Heart right ventricle (tissue), 16 donors: Measurements from ENCODE around the gene POLE. TPM values are rescaled to one million over a fixed set of nuclear protein-coding genes. Genes with fewer than 3 reads are reported as not detected.

Source experiments
- ATAC-seq, 8 donors: fragments of 200-7000 bp; cut with Tn5 transposase; one replicate each; pipeline ENCODE4 v1.9.1; 2020; ENCODE audit warnings: mild to moderate bottlenecking in 8 of 8, moderate library complexity in 8 of 8, moderate number of reproducible peaks in 1 of 8
- DNase-seq, 2 donors: peaks; one replicate each; pipeline ENCODE4 v3.0.0-alpha.2; 2020
- H3K27ac ChIP-seq, 10 donors: fragments of 200-600 bp; sonication (generic) in 2 of 10; one replicate each; pipeline versions ENCODE4 v1.5.0 to v1.8.0; 2020 to 2022; ENCODE audit warnings: mild to moderate bottlenecking in 3 of 10
- H3K27me3 ChIP-seq, 7 donors: fragments of 200-600 bp; one replicate each; pipeline ENCODE4 v1.8.0; 2021 to 2022; ENCODE audit warnings: mild to moderate bottlenecking in 2 of 7
- H3K36me3 ChIP-seq, 9 donors: fragments of 200-600 bp; sonication (generic) in 1 of 9; one replicate each; pipeline versions ENCODE4 v1.5.0 to v1.8.0; 2020 to 2022; ENCODE audit warnings: mild to moderate bottlenecking in 2 of 9
- H3K4me1 ChIP-seq, 9 donors: fragments of 200-600 bp; sonication (generic) in 1 of 9; one replicate each; pipeline versions ENCODE4 v1.5.0 to v1.8.0; 2020 to 2022; ENCODE audit warnings: mild to moderate bottlenecking in 4 of 9
- H3K4me3 ChIP-seq, 10 donors: fragments of 200-600 bp; sonication (generic) in 2 of 10; one replicate each; pipeline versions ENCODE4 v1.5.0 to v1.8.0; 2020 to 2022; ENCODE audit warnings: mild to moderate bottlenecking in 7 of 10, moderate library complexity in 2 of 10
- H3K9me3 ChIP-seq, 11 donors: fragments of 200-600 bp in 10 of 11; sonication (generic) in 2 of 11; one replicate each; pipeline versions ENCODE4 v1.5.0 to v1.8.0; 2013 to 2022; ENCODE audit warnings: mild to moderate bottlenecking in 2 of 11, control low read depth in 1 of 11, moderate library complexity in 1 of 11
- CTCF ChIP-seq, 9 donors: fragments of 200-600 bp; sonication (generic) in 2 of 9; IDR thresholded peaks; one replicate each; pipeline versions ENCODE4 v1.5.0 to v1.8.0; 2021 to 2022; ENCODE audit warnings: antibody characterized with exemption in 9 of 9, mild to moderate bottlenecking in 5 of 9, moderate library complexity in 1 of 9
- WGBS, 2 donors: extraction: QIAGEN DNeasy Blood & Tissue Kit; methylation state at CpG; one replicate each; pipeline ENCODE4 v1.1.7; 2013; ENCODE audit warnings: inconsistent platforms in 1 of 2; 5-methylcytosine and 5-hydroxymethylcytosine counted together
- intact Hi-C, 10 donors: fragments of 100-400 bp; cut with DNase I; formaldehyde crosslinking; loops; one replicate each; pipeline versions ENCODE4 v1.11.1 to v1.14.2; 2022
- polyA plus RNA-seq, 2 donors: library from polyadenylated mRNA; stranded (reverse); fragments of 200-250 nt; gene quantifications; one replicate each; pipeline ENCODE4 v1.2.3, GENCODE V29; 2013
- total RNA-seq, 10 donors: library from RNA; stranded (reverse); fragmentation: NEBNext Ultra II Directional in 3 of 10; extraction: Animal tissue kit (Norgen Biotek cat#: 25700) in 3 of 10; gene quantifications; one replicate each; pipeline versions ENCODE4 v1.2.1 to v1.2.4, GENCODE V29; 2021 to 2023
- donor health status: Arrhythmogenic right ventricular cardiomyopathy.
- donor health status: ischemic (EF 13 %, LVEDD 7.1; RV severe dilation, severe dysfunction).
- donor health status: healthy with polysubstance abuse.
- donor health status: DM: no; HTN: yes; CAD: no.
- donor health status: DM: no; HTN: no; CAD: no.
- donor health status: ischemic (EF 25% LVEDD 6.9; RV normal size, moderate dysfunction).
- donor health status: ischemic (EF 25% LVEDD 5.7; RV mildly dilated, moderate dysfunction).
- donor health status: healthy.
- donor health status: DM: yes; HTN: yes; CAD: no.
- donor health status: Ischemic cardiomyopathy.
- donor health status: ischemic (EF 35%, LVEDD 5.7; RV mildly dilated, moderate dysfunction).
- donor health status: nonischemic (EF 11% LVEDD 7.7; RV severe dilation, severe dysfunction).
- donor health status: DM: yes; HTN: yes; CAD: no.
- donor health status: PGD.
- donor health status: ischemic (EF 29% LVEDD 5.4; RV normal size, mild dysfunction).
- donor health status: nonischemic (EF 23%, LVEDD 6.1; RV moderate dilation, normal function).

The POLE gene
- total and polyA plus RNA-seq, 12 donors, result 6.8 to 25.8 (median 9.9) TPM

GRCh38 chr12:132597333-132598316 lies 89.5 kb downstream of the POLE start:
- Histone ChIP-seq H3K4me1 (peaks cover under 1 to 46% (median 13%) of the 10 kb centered on the region in 9 donors), H3K36me3 (no peaks in the 10 kb centered on the region), H3K4me3 (peak overlapping the region in 9 of 10 donors; percentile 19 to 56 (median 45)), H3K27ac (peak overlapping the region in 1 of 10 donors; percentile 58), H3K27me3 (peaks cover 0 to 39% (median 2%) of the 10 kb centered on the region in 7 donors), H3K9me3 (no peaks in the 10 kb centered on the region)
- no peak for TF ChIP-seq CTCF (IDR thresholded peaks at IDR 0.05)
- intact Hi-C loops, result loop anchor here in 2 of 10 donors (5.0 to 10.0 kb wide), 2 partner anchors 100 to 113 kb away; no protein-coding TSS in a partner anchor
- 5 to 15% methylated on average over 9 to 51 of the region's 58 CpGs for WGBS, 2 donors
- ATAC-seq, result peak in 1 of 8 donors; percentile 46
- DNase-seq, result peak in 1 of 2 donors; percentile 62

- TF ChIP-seq CTCF (IDR thresholded peaks at IDR 0.05), result no peak
- Histone ChIP-seq H3K36me3 (no peaks in the 10 kb centered on the region), H3K4me1 (peaks cover 0 to 36% (median 11%) of the 10 kb centered on the region in 9 donors), H3K27me3 (peaks cover 0 to 27% (median 0%) of the 10 kb centered on the region in 7 donors), H3K9me3 (no peaks in the 10 kb centered on the region), H3K27ac (peak overlapping the region in 1 of 10 donors; percentile 21), H3K4me3 (no peak overlapping the region)
- ATAC-seq, result peak in 3 of 8 donors; percentile 32 to 39 (median 33)
- WGBS, 2 donors, result 51 to 53% methylated on average over 18 of the region's 18 CpGs
- intact Hi-C loops, result loop anchor here in 2 of 10 donors (5.0 to 10.0 kb wide), 2 partner anchors 99 to 111 kb away; no protein-coding TSS in a partner anchor
- no peak for DNase-seq
Observed at GRCh38 chr12:132596016-132596415, 91.1 kb downstream of the POLE start.

- Histone ChIP-seq H3K36me3 (no peaks in the 10 kb centered on the region), H3K27ac (peak overlapping the region in 1 of 10 donors; percentile 21), H3K4me3 (no peak overlapping the region), H3K27me3 (peaks cover 0 to 19% (median 0%) of the 10 kb centered on the region in 7 donors), H3K4me1 (peaks cover 0 to 28% (median 4%) of the 10 kb centered on the region in 9 donors), H3K9me3 (no peaks in the 10 kb centered on the region)
- ATAC-seq (no peak), DNase-seq (no peak)
- 84 to 86% methylated on average over 11 of the region's 11 CpGs for WGBS, 2 donors
- no peak for TF ChIP-seq CTCF (IDR thresholded peaks at IDR 0.05)
- intact Hi-C loops, result loop anchor here in 2 of 10 donors (5.0 to 10.0 kb wide), 2 partner anchors 98 to 110 kb away; no protein-coding TSS in a partner anchor
Observed at GRCh38 chr12:132595183-132595582, 92.0 kb downstream of the POLE start.

GRCh38 chr12:132593938-132594358 lies 93.2 kb downstream of the POLE start:
- WGBS, 2 donors, result 15 to 23% methylated on average over 11 of the region's 11 CpGs
- peak overlapping the region in 4 of 10 donors; percentile 2 to 47 (median 24) for H3K4me3 ChIP-seq
- peaks cover 0 to 23% (median 4%) of the 10 kb centered on the region in 9 donors for H3K4me1 ChIP-seq
- TF ChIP-seq CTCF (IDR thresholded peaks at IDR 0.05), result no peak
- no peak overlapping the region for H3K27ac ChIP-seq
- intact Hi-C loops, result loop anchor here in 1 of 10 donors (10.0 kb wide), 1 partner anchor 109 kb away; no protein-coding TSS in a partner anchor
- DNase-seq, result peak; percentile 91
- peak; percentile 94 to 99 (median 98) for ATAC-seq
- peaks cover 0 to 2% (median 0%) of the 10 kb centered on the region in 11 donors for H3K9me3 ChIP-seq
- H3K36me3 ChIP-seq, result no peaks in the 10 kb centered on the region
- peaks cover 0 to 18% (median 0%) of the 10 kb centered on the region in 7 donors for H3K27me3 ChIP-seq
